NCI-H2029 treated with DMSO at 0.1 percent for 48 hours (cell line): Measurements from ENCODE around the gene AUTS2.
"Not testable (repeated sequence)": the region's sequence is repeated elsewhere in the genome, so short reads cannot be mapped to it uniquely, and the experiment has no call there.

Experiments
- DNase-seq: peaks from one replicate; lab custom pipeline; 2025; lab: John Stamatoyannopoulos, UW

AUTS2 gene

DNA sequence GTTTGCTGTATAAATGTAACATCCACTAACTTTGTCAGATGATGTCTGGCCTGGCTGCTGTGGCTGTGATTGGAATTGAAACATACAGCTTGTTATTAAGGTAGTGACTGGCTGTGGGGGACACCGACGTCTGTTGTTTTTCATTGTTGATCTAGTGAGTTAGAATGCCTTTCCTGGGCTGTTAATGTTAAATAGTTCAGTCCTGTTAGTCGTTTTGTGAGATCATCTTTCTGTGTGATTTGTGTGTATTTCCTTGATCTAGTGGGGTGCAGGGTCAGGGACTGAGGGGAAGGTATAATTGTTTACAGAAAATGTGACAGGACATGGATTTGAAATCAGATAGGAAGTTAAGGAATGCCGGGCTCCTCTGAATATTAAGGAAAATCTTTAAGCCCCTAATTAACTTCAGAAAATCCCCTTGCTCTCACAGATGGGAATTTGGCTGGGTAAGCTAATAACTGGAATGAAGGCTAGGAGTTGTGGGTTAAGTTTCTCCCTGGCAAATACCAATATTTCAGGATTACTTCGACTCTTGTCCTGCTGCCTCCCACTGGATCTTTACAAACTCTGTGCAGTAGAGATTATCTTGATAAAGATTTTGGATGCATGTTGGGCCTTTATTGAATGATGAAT lies 163.1 kb downstream of the AUTS2 start:
- DNase-seq, result no peak

DNA sequence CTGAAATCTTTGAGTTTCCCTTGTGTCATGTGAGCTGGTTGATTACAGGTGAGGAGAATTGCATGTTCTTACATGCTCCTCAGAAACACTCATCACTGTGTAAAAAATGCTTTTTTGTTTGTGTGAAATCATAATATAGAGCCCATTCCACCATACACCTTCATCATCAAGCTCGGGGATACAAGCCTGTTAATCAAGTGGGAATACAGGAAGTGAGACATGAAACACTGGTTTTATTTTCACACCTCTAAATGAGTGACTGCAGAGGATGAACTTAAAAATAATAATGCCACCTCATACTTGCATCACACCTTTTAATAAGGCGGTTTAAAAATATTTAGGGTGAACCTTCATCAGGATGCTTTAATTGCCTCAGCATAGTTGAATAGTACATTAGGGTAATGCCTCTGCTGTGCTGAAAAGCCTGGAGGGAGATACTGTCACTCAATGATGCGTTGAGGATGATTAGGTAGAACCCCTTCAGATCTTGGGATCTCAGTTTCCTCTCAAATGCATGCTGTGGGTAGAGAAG lies 164.6 kb downstream of the AUTS2 start:
- DNase-seq, result no peak

DNA sequence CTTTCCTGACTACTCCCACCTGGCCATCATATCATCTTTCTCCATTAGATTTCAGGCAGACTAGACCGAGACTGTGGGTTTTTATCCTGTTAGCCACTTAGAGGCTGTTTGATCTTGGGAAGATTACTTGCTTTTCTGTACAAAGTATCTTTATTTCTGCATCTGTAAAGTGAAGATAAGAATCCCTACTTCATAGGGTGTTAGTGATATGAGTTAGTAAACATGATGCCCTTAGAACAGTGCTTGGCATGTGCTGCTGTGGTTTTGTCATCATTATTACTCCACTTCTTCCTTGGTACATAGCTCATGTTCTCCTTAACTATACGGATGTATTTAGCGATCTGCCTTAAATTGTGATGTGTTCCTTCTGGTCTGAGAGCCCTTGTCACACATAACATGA lies 165.2 kb downstream of the AUTS2 start:
- no peak for DNase-seq

DNA sequence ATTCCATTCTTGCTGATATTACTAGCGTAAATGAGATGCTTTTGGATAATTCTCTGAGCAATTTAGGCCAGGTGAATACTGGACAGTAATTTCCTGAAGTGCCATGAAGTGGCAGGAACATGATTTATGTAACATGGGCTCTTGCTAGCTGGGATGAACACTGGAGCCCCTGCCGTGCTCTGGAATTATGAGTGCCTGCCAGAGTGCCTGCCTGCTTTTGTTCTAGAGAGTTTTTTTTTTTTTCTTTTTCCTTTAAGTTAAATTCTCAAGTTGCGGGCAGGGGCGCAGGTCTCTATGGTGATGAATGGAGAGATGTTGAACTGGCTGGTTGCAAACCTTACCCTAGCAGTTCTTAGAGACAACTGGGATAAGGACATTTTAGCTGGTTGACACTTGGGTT lies 165.9 kb downstream of the AUTS2 start:
- no peak for DNase-seq

DNA sequence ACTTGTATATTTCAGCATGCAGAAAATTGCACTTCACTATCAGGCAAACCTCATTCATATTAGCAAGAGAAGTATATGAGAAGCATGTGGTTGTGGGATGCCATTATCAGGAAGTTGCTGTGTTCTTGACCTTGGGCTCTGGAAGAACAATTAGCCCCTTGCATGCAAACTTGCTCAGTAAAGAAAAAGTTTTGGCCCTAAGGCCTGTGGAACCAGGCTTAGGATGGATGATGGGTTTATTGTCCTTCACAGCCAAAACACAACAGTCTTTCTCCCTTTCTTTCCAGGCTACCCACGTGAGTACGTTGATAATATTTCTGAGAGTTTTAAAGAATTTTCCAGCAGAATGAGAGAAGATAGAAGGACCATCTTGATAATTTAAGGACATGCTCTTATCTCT lies 166.4 kb downstream of the AUTS2 start:
- no peak for DNase-seq

GRCh38 chr7:69765879-69766278 lies 167.6 kb downstream of the AUTS2 start:
- no peak for DNase-seq

DNA sequence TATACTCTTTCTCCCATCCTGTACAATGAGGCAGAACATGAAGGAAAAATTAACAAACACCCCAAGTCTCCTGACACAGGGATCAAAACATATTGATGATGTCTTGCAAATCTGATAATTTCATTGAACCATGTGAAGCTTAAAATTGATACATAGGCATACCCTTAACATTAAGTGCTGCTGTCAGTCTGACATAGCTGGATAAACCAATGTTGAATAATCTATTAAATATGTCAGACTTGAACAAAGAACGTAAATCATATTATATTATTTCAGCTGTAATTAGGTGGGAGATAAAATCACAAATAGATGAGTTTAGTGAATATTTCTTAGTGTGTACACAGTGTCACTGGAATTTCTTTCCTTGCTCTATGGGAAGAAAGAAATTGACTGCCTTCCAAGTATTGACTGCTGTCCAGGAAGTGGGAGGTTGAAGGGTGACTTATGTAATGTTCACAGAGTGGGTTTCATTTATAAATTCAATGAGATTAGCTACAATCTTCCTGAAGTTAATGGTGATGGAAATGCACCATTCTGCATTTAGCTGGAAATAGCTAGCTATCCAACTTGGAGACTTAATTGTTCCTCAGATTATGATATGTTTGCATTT lies 170.8 kb downstream of the AUTS2 start:
- DNase-seq, result peak; percentile 19

GRCh38 chr7:69769826-69770225 lies 171.6 kb downstream of the AUTS2 start:
- DNase-seq, result no peak

GRCh38 chr7:69770613-69771012 lies 172.3 kb downstream of the AUTS2 start:
- DNase-seq, result no peak

DNA sequence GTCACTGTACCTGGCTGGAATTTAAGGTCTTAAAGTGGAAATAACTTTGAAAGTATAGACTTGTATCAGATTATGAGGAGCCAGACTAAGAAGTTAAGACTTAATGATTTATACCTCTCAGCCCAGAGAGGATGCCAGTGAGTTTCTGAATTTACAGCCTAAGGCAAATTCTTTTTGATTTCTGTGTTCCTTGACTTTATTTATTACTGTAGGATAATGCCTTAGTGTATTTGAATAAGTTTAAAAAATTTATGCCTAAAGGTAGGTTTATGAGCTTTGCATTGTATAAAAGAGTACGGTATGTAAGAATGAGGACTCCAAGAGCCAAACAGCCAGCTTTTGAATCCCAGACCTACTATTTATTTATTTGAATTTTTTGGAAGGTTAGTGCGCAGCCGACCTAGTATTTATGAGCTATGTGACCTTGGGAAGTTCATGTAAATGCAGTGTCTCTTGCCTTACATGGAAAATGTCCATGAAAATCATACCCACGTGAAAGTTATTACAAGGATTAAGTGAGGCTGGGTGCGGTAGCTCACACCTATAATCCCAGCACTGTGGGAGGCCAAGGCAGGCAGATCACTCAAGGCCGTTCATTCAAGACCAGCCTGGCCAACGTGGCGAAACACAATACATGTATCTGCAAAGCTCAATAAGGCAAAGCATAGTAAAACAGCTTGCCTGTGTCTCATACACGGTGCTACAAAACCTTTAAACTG lies 174.6 kb downstream of the AUTS2 start:
- no peak for DNase-seq

DNA sequence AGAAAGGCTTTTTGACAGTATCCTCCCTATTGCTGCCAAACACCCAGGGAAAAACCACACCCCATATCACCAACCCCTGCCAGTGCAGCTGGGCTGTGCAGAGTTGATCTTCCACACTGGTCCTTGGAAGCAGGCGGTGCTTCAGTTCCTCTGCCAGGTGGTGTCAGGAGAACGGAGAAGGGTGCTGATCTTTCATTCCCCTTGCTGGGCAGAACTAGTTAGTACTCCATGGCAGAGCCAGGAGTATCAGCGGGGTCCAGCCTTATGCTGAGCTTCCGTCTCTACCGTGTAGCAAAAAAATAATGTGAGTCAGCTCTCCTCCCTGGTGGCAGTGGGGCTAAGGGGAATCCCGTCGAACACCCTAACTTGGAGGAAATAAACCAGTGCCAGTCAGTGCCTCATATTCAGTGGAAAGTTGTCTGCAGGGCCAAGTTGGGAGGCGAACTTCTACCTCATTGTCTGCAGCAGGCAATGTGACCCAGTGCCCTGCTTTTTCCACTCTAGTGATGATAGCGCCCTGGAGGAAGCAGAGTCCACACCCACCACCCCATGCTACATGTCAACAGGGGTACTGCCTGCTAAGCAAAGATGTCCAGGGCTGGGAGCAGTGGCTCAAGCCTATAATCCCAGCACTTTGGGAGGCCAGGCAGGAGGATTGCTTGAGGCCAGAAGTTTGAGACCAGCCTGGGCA lies 175.4 kb downstream of the AUTS2 start:
- DNase-seq, result no peak

GRCh38 chr7:69775231-69775771 lies 177.0 kb downstream of the AUTS2 start:
- DNase-seq, result no peak

GRCh38 chr7:69776611-69777010 lies 178.3 kb downstream of the AUTS2 start:
- no peak for DNase-seq

- DNase-seq, result no peak
Measured at GRCh38 chr7:69778138-69778537, 179.9 kb downstream of the AUTS2 start.

- peak; percentile 88 for DNase-seq
Measured at GRCh38 chr7:69780379-69780778, 182.1 kb downstream of the AUTS2 start.

GRCh38 chr7:69781412-69781846 lies 183.2 kb downstream of the AUTS2 start:
- no peak for DNase-seq

DNA sequence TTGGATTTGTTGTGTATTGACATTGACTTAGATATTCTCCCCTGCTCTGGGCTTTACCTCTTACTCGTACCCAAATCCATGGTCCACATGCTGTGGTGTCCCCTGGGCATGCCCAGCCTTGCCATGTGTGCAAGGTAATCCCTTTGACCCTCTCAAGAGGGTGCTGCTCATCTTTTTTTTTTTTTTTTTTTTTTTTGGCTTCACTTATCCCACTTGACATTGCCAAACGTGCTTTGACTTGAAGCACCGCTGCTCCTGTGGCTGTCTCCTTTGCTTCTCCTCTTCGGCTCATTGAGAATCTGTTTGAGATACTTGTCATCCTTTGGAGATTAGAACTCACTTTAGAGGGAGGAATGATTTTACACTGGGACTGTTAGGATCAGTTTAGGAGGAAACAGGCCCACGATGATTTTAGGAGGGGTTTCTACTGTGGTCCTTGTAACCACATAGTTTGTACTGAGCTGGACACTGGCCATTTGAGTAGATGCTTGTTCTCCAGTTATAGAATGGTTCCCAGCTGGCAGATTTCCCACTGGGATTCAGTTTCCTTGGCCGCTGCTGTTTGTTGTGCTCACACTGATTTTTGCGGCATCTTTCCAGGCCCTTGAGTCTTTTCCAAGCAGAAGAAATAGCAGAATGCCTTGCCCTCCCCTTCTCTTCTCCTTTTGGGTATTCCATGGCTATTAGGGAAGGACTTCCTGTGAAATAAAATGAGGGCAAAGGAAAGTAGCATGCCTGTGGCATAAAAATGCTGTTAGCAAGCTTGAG lies 184.8 kb downstream of the AUTS2 start:
- peak; percentile 74 for DNase-seq

- DNase-seq, result not testable (repeated sequence)
Measured at GRCh38 chr7:69786130-69786529, 187.9 kb downstream of the AUTS2 start.

DNA sequence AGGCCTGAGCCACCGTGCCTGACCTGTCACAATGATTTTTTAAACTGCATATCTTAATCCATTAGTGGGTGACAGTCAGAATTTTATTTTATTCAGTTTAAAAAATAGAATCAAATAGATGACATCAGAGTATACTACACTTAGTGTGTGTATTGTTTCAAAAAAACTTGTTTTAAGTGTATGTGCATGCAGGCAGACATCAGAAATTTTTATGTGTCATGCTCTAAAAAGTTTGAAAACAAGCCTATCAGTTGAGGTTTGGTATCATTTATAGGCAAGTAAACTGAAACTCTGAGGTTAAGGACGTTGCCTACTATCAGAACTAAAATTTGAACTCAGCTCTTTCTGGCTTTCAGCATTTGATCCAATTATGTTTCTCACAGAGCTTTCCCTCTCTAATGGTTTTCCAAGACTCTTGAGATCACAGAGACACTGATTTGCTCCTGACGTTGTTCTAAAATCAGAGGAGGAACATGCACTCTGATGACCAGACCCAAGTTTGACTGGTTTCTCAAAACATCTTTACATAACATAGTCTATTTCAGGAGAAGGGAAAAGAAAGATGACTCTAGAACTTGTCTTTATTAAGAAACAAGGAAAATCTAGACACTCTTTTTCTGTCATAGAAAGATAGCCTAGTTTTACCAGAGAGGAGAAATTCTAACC lies 188.6 kb downstream of the AUTS2 start:
- DNase-seq, result no peak

DNA sequence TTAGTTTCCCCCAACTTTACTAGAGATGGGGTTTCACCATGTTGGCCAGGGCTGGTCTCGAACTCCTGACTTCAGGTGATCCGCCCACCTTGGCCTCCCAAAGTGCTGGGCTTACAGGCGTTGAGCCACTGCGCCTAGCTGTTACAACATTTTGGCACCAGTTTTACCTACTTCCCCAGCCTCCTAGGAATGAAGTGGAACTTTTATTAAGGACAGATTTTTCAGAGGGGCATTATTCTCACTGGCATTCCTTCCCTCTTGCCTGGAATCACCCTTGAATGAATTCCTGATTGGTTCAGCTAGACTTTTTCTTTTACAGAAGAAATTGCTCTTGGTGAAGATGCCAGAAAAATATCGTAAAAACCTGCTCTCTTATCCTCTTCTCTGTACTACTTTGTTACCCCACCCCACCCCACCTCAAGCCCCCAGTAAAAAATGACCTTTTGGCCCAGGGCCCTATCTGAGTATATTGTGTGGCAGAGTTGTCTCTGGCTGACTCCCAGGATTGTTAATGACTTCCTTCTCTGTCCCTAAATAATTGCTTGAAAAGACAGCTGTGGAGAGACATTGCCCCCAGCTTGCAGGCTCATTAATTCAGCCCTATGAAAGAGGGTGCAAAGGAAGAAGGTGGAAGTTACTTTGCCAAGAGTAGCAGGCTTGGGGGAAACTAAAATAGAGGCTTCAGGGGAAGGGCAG lies 189.6 kb downstream of the AUTS2 start:
- DNase-seq, result peak; percentile 42
